ENCODE results near the gene ZXDC.

DNA sequence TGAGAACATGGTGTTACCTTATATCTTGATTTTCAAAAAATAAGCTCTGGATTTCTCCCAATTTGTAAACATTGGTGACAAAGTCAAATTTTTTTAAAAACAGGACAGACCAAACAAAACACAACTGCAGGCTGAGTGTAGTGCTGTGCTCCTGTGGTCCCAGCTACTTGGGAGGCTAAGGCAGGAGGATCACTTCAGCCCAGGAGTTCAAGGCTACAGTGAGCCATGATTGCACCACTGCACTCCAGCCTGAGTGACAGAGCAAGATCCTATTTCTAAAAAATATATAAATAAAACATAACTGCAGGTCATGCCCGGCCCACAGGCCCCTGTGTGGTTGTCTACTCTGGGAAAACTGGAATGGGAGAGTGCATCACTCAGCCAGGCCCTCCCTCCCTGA, 4.0 kb upstream of the ZXDC start:
- TF ChIP-seq, protein P1, sequence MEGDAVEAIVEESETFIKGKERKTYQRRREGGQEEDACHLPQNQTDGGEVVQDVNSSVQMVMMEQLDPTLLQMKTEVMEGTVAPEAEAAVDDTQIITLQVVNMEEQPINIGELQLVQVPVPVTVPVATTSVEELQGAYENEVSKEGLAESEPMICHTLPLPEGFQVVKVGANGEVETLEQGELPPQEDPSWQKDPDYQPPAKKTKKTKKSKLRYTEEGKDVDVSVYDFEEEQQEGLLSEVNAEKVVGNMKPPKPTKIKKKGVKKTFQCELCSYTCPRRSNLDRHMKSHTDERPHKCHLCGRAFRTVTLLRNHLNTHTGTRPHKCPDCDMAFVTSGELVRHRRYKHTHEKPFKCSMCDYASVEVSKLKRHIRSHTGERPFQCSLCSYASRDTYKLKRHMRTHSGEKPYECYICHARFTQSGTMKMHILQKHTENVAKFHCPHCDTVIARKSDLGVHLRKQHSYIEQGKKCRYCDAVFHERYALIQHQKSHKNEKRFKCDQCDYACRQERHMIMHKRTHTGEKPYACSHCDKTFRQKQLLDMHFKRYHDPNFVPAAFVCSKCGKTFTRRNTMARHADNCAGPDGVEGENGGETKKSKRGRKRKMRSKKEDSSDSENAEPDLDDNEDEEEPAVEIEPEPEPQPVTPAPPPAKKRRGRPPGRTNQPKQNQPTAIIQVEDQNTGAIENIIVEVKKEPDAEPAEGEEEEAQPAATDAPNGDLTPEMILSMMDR (IDR thresholded peaks at IDR 0.05) = no peak
- TF ChIP-seq, protein P2, sequence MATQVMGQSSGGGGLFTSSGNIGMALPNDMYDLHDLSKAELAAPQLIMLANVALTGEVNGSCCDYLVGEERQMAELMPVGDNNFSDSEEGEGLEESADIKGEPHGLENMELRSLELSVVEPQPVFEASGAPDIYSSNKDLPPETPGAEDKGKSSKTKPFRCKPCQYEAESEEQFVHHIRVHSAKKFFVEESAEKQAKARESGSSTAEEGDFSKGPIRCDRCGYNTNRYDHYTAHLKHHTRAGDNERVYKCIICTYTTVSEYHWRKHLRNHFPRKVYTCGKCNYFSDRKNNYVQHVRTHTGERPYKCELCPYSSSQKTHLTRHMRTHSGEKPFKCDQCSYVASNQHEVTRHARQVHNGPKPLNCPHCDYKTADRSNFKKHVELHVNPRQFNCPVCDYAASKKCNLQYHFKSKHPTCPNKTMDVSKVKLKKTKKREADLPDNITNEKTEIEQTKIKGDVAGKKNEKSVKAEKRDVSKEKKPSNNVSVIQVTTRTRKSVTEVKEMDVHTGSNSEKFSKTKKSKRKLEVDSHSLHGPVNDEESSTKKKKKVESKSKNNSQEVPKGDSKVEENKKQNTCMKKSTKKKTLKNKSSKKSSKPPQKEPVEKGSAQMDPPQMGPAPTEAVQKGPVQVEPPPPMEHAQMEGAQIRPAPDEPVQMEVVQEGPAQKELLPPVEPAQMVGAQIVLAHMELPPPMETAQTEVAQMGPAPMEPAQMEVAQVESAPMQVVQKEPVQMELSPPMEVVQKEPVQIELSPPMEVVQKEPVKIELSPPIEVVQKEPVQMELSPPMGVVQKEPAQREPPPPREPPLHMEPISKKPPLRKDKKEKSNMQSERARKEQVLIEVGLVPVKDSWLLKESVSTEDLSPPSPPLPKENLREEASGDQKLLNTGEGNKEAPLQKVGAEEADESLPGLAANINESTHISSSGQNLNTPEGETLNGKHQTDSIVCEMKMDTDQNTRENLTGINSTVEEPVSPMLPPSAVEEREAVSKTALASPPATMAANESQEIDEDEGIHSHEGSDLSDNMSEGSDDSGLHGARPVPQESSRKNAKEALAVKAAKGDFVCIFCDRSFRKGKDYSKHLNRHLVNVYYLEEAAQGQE (IDR thresholded peaks at IDR 0.05; ENCODE audit: insufficient read depth in 1 of 2, low read depth in 2 of 2, low read length in 1 of 2) = no peak

Data from Panc1 (cell line).